ENCODE data around the gene SYNE1. TPM values are rescaled to one million over a fixed set of nuclear protein-coding genes. Genes with fewer than 3 reads are reported as not detected.

SYNE1 gene
- total RNA-seq, 2 experiments from 2014 or later = 29.5 to 35.1 TPM

DNA sequence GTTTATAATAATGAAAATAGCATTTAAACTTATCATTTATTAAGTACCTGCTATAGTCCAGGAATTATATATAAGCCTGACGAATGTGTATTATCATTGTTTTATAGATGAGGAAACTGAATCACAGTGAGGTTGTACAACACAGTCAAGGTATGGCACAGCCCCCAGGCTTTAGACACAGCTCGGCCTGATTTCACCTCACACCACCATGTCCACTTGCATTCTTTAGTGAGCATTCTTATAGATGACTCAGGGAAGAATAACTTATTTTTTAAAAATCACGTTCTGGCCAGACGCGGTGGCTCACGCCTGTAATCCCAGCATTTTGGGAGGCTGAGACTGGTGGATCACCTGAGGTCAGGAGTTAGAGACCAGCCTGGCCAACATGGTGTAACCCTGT lies 289.0 kb downstream of the SYNE1 start:
- H3K36me3 Mint-ChIP-seq (ENCODE audit: low read depth) = no peaks in the 10 kb centered on the region
- POLR2A ChIA-PET = no interaction called here
- H3K27me3 Mint-ChIP-seq = peaks cover 1% of the 10 kb centered on the region
- H3K4me3 Mint-ChIP-seq = no peak overlapping the region
- intact Hi-C loops (cut with micrococcal nuclease) = no loop called here
- no peak for DNase-seq
- H3K9me3 Mint-ChIP-seq = no peaks in the 10 kb centered on the region
- peaks cover 2% of the 10 kb centered on the region for H3K4me1 Mint-ChIP-seq (ENCODE audit: low read depth)
- TF ChIP-seq, protein P1, sequence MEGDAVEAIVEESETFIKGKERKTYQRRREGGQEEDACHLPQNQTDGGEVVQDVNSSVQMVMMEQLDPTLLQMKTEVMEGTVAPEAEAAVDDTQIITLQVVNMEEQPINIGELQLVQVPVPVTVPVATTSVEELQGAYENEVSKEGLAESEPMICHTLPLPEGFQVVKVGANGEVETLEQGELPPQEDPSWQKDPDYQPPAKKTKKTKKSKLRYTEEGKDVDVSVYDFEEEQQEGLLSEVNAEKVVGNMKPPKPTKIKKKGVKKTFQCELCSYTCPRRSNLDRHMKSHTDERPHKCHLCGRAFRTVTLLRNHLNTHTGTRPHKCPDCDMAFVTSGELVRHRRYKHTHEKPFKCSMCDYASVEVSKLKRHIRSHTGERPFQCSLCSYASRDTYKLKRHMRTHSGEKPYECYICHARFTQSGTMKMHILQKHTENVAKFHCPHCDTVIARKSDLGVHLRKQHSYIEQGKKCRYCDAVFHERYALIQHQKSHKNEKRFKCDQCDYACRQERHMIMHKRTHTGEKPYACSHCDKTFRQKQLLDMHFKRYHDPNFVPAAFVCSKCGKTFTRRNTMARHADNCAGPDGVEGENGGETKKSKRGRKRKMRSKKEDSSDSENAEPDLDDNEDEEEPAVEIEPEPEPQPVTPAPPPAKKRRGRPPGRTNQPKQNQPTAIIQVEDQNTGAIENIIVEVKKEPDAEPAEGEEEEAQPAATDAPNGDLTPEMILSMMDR (IDR thresholded peaks at IDR 0.05) = no peak
- CTCF ChIA-PET = interaction anchor here (3.7 kb wide), 1 partner anchor 10 kb away, joined by 13 read pairs; no protein-coding TSS in a partner anchor
- no peak overlapping the region for H3K27ac Mint-ChIP-seq
- ATAC-seq = no peak

DNA sequence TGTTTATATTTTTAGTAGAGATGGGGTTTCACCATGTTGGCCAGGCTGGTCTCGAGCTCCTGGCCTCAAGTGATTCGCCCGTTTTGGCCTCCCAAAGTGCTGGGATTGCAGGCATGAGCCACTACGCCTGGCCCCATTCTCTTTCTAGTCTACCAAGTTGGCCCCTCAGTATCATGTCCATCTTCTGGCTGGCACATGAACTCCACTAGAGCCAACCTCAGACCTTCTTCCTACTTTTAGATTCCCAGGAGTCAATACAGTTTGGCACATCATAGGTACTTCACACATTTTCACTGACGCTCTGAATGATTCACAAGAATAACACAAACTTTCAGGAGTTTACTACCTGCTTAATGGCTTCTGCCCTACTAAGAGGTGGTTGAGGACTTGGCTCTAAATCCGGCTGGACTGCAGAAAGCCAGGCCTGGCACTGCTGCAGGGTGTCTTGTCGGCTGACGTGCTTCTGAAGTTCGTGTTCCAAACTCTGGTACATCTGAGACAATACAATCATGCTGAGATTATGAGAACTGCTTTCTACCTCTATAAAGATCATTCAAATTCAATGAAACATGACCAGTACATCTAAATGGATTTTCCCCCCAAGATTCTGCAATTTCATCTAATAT lies 293.3 kb downstream of the SYNE1 start:
- ChIA-PET POLR2A (no interaction called here), CTCF (interaction anchor here (2.1 kb wide), 1 partner anchor 9 kb away, joined by 4 read pairs; no protein-coding TSS in a partner anchor)
- intact Hi-C loops (cut with micrococcal nuclease) = no loop called here
- no peaks in the 10 kb centered on the region for H3K9me3 Mint-ChIP-seq
- H3K4me1 Mint-ChIP-seq (ENCODE audit: low read depth) = no peaks in the 10 kb centered on the region
- H3K36me3 Mint-ChIP-seq (ENCODE audit: low read depth) = no peaks in the 10 kb centered on the region
- peaks cover 1% of the 10 kb centered on the region for H3K27me3 Mint-ChIP-seq
- H3K4me3 Mint-ChIP-seq = no peak overlapping the region
- H3K27ac Mint-ChIP-seq = no peak overlapping the region
- ATAC-seq (no peak), DNase-seq (no peak)
- TF ChIP-seq, protein P1 (IDR thresholded peaks at IDR 0.05) = no peak

DNA sequence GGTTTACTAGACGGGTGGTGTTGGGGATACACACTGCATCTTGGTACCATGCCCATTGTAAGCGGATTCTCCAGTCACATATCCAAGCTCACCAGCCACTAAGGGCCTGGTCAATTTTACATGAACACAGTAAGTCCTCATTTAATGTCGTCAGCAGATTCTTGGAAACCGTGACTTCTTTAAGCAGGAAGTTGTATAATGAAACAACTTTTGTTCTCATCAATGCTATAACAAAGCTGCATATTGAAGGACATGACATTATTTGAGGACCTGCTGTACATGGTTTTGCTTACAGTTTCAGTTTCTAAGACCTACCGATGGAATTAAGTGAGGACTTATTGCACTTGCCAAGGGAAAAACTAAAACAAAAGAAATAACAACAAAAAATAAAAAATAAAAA lies 295.6 kb downstream of the SYNE1 start:
- CTCF ChIA-PET = no interaction called here
- Mint-ChIP-seq H3K4me1 (ENCODE audit: low read depth) (peaks cover 2% of the 10 kb centered on the region), H3K9me3 (no peaks in the 10 kb centered on the region), H3K27me3 (no peaks in the 10 kb centered on the region), H3K36me3 (ENCODE audit: low read depth) (no peaks in the 10 kb centered on the region), H3K27ac (no peak overlapping the region), H3K4me3 (no peak overlapping the region)
- intact Hi-C loops (cut with micrococcal nuclease) = no loop called here
- POLR2A ChIA-PET = no interaction called here
- DNase-seq (no peak), ATAC-seq (no peak)
- TF ChIP-seq, protein P1 (IDR thresholded peaks at IDR 0.05) = no peak

DNA sequence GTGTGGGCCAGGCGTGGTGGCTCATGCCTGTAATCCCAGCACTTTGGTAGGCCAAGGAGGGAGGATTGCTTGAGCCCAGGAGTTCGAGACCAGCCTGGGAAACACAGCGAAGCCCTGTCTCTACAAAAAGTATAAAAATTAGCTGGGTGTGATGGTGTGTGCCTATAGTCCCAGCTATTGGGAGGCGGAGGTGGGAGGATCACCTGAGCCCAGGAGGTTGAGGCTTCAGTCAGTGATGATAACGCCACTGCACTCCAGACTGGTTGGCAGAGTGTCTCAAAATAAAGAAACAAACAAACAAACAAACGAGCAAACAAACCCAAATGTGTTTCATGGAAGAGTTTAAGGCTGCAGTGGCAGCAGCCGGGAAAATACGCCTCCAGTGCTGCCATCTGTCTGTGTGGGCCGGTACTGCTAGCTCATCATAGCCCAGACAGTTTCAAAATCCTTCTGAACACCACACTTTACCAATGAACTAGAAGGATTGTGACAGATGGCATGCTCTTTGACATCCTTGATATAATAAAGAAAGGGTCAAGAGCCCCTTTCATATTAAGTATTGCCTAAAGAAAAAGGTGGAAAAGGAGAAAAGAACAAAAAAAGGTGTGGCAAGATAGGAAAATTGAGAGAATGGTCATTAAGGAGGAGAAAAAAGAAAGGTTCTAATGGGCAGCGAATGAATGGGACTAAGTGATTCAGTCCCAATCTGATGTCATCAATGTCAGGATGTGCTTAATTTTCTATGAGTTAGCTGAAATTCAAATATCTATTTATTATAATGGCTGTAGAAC lies 298.6 kb downstream of the SYNE1 start:
- DNase-seq (peak; percentile 69), ATAC-seq (peak; percentile 95)
- Mint-ChIP-seq H3K4me3 (no peak overlapping the region), H3K27ac (no peak overlapping the region), H3K36me3 (ENCODE audit: low read depth) (no peaks in the 10 kb centered on the region), H3K9me3 (no peaks in the 10 kb centered on the region), H3K27me3 (no peaks in the 10 kb centered on the region), H3K4me1 (ENCODE audit: low read depth) (peaks cover 2% of the 10 kb centered on the region)
- intact Hi-C loops (cut with micrococcal nuclease) = loop anchor here (5.0 kb wide), 1 partner anchor 36 kb away; no protein-coding TSS in a partner anchor
- ChIA-PET CTCF (interaction anchor here (0.8 to 6.8 kb wide), 40 partner anchors 9 to 659 kb away, joined by 3 to 93 read pairs (median 4); no protein-coding TSS in a partner anchor), POLR2A (no interaction called here)
- TF ChIP-seq, protein P1 (IDR thresholded peaks at IDR 0.05) = peak; percentile 84

GRCh38 chr6:152334555-152334954 lies 302.6 kb downstream of the SYNE1 start:
- TF ChIP-seq, protein P1 (IDR thresholded peaks at IDR 0.05) = no peak
- H3K9me3 Mint-ChIP-seq = no peaks in the 10 kb centered on the region
- H3K27me3 Mint-ChIP-seq = no peaks in the 10 kb centered on the region
- intact Hi-C loops (cut with micrococcal nuclease) = no loop called here
- H3K4me3 Mint-ChIP-seq = no peak overlapping the region
- ChIA-PET POLR2A (no interaction called here), CTCF (interaction anchor here (6.8 kb wide), 1 partner anchor 36 kb away, joined by 93 read pairs; no protein-coding TSS in a partner anchor)
- peaks cover 2% of the 10 kb centered on the region for H3K4me1 Mint-ChIP-seq (ENCODE audit: low read depth)
- no peak for DNase-seq
- no peak for ATAC-seq
- no peaks in the 10 kb centered on the region for H3K36me3 Mint-ChIP-seq (ENCODE audit: low read depth)
- H3K27ac Mint-ChIP-seq = no peak overlapping the region

All from activated CD8-positive, alpha-beta T cell treated with anti-CD3 and anti-CD28 coated beads for 36 hours (primary cell).